ENCODE data around the gene GRIA1. TPM values are rescaled to one million over a fixed set of nuclear protein-coding genes. Genes with fewer than 3 reads are reported as not detected.

Gene GRIA1
- total RNA-seq, 4 donors from 2014 or later = 0.63 to 1.2 (median 0.93) TPM

DNA sequence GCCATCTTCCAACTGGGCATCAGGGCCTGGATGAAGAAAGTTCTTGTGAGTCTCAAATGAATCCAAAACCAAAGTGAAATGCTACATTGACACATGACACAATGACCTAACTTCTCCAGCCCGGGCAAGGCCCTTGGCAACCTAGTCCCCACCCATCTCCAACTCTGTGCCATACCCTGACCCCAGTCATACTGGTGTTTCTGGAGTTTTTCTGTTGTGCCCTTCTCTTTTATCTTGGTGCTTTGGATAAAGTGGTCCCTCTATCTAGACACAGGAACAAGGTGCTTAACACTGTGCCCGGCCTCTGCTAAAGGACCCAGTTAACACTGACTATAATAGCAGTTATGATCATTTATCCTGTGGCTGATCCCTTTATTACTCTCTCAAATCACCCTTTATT, 149.8 kb downstream of the GRIA1 start:
- WGBS = 94% methylated on average over 2 of the region's 2 CpGs
- Histone ChIP-seq H3K9me3 (no peaks in the 10 kb centered on the region), H3K4me1 (peaks cover 9 to 12% (median 10%) of the 10 kb centered on the region in 4 donors), H3K27ac (replicated peaks in 1 of 4) (no peak overlapping the region), H3K4me3 (no peak overlapping the region), H3K36me3 (no peaks in the 10 kb centered on the region), H3K27me3 (no peaks in the 10 kb centered on the region)
- intact Hi-C loops (cut with DNase I) = no loop called here
- TF ChIP-seq POLR2A (IDR thresholded peaks at IDR 0.05; ENCODE audit: low read depth) = no peak
- TF ChIP-seq POLR2AphosphoS5 (IDR thresholded peaks at IDR 0.05) = no peak
- TF ChIP-seq CTCF (IDR thresholded peaks at IDR 0.05) = no peak
- TF ChIP-seq EP300 (IDR thresholded peaks at IDR 0.05) = no peak
- no peak for DNase-seq (ENCODE audit: extremely low spot score)

GRCh38 chr5:153641183-153641688, 150.8 kb downstream of the GRIA1 start:
- 21% methylated on average over 4 of the region's 4 CpGs for WGBS

GRCh38 chr5:153654504-153655200, 164.2 kb downstream of the GRIA1 start:
- DNase-seq (ENCODE audit: extremely low spot score) = no peak
- Histone ChIP-seq H3K9me3 (no peaks in the 10 kb centered on the region), H3K27me3 (no peaks in the 10 kb centered on the region), H3K4me3 (no peak overlapping the region), H3K36me3 (no peaks in the 10 kb centered on the region), H3K4me1 (no peaks in the 10 kb centered on the region), H3K27ac (replicated peaks in 1 of 4) (no peak overlapping the region)
- intact Hi-C loops (cut with DNase I) = no loop called here
- TF ChIP-seq EP300 (IDR thresholded peaks at IDR 0.05) (no peak), POLR2A (IDR thresholded peaks at IDR 0.05; ENCODE audit: low read depth) (no peak), POLR2AphosphoS5 (IDR thresholded peaks at IDR 0.05) (no peak), CTCF (IDR thresholded peaks at IDR 0.05) (no peak)
- 76% methylated on average over 3 of the region's 3 CpGs for WGBS

More at GRCh38 chr5:153641183-153641688, 150.8 kb downstream of the GRIA1 start:
- peaks cover 9 to 12% (median 10%) of the 10 kb centered on the region in 4 donors for H3K4me1 ChIP-seq
- H3K36me3 ChIP-seq = no peaks in the 10 kb centered on the region
- H3K4me3 ChIP-seq = no peak overlapping the region
- no peaks in the 10 kb centered on the region for H3K27me3 ChIP-seq
- intact Hi-C loops (cut with DNase I) = no loop called here
- no peak overlapping the region for H3K27ac ChIP-seq (replicated peaks in 1 of 4)
- no peaks in the 10 kb centered on the region for H3K9me3 ChIP-seq
- TF ChIP-seq POLR2AphosphoS5 (IDR thresholded peaks at IDR 0.05) (no peak), EP300 (IDR thresholded peaks at IDR 0.05) (no peak), POLR2A (IDR thresholded peaks at IDR 0.05; ENCODE audit: low read depth) (no peak), CTCF (IDR thresholded peaks at IDR 0.05) (no peak)
- no peak for DNase-seq (ENCODE audit: extremely low spot score)

GRCh38 chr5:153655201-153655510, 164.7 kb downstream of the GRIA1 start:
- H3K9me3 ChIP-seq = no peaks in the 10 kb centered on the region
- H3K36me3 ChIP-seq = no peaks in the 10 kb centered on the region
- TF ChIP-seq POLR2A (IDR thresholded peaks at IDR 0.05; ENCODE audit: low read depth) (no peak), CTCF (IDR thresholded peaks at IDR 0.05) (no peak), POLR2AphosphoS5 (IDR thresholded peaks at IDR 0.05) (no peak), EP300 (IDR thresholded peaks at IDR 0.05) (no peak)
- intact Hi-C loops (cut with DNase I) = no loop called here
- H3K27ac ChIP-seq (replicated peaks in 1 of 4) = no peak overlapping the region
- H3K4me3 ChIP-seq = no peak overlapping the region
- DNase-seq (ENCODE audit: extremely low spot score) = no peak
- H3K4me1 ChIP-seq = no peaks in the 10 kb centered on the region
- WGBS = 88% methylated on average over 3 of the region's 3 CpGs
- no peaks in the 10 kb centered on the region for H3K27me3 ChIP-seq

DNA sequence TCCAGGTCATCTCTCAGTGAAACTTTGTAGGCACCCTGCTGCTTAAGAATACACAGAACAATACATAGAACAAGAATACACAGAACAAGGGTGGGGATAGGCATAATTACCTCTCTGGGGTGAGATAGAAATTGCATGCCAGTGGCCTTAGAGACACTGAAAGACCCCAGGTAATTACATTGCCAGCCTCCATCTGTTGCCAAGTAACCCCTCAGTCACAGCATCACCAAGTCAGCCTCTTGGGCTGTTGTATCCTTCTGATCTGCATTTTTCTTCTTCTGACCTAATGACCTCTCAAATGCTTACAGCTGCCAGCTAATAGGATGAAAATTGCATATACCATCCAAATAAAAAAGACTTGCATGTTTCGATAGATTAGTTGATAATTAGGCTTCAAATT, 167.7 kb downstream of the GRIA1 start:
- intact Hi-C loops (cut with DNase I) = no loop called here
- Histone ChIP-seq H3K27me3 (no peaks in the 10 kb centered on the region), H3K4me1 (no peaks in the 10 kb centered on the region)

More for the DNA sequence above, 167.7 kb downstream of the GRIA1 start:
- Histone ChIP-seq H3K36me3 (no peaks in the 10 kb centered on the region), H3K27ac (replicated peaks in 1 of 4) (no peak overlapping the region), H3K9me3 (no peaks in the 10 kb centered on the region), H3K4me3 (no peak overlapping the region)
- DNase-seq (ENCODE audit: extremely low spot score) = no peak
- WGBS = 93% methylated on average over 1 of the region's 1 CpG
- TF ChIP-seq POLR2AphosphoS5 (IDR thresholded peaks at IDR 0.05) (no peak), CTCF (IDR thresholded peaks at IDR 0.05) (no peak), EP300 (IDR thresholded peaks at IDR 0.05) (no peak), POLR2A (IDR thresholded peaks at IDR 0.05; ENCODE audit: low read depth) (no peak)
